ENCODE measurements around the gene MGAT5B. TPM values are rescaled to one million over a fixed set of nuclear protein-coding genes. Genes with fewer than 3 reads are reported as not detected.
A peak's percentile ranks its signal among the peaks of the same experiment; 100 is the strongest.

MGAT5B gene
- not detected for polyA plus RNA-seq

GRCh38 chr17:76868176-76868668 is at the start of gene MGAT5B:
Gene MGAT5B, plus strand, starts transcription at chr17:76868404. Its CDS starts 626 bp downstream, at chr17:76869030.
- H3K27ac Mint-ChIP-seq, result peak within 1 kb of the TSS in 2 of 3 donors; percentile 27 to 77
- H3K27me3 Mint-ChIP-seq, result peaks cover 35% of the 10 kb centered on the region
- H3K36me3 Mint-ChIP-seq, result no peaks in the 10 kb centered on the region
- no peaks in the 10 kb centered on the region for H3K9me3 Mint-ChIP-seq
- peaks cover 0 to 3% (median 0%) of the 10 kb centered on the region in 3 donors for H3K4me1 Mint-ChIP-seq
- peak within 1 kb of the TSS; percentile 47 to 79 (median 68) for H3K4me3 Mint-ChIP-seq

GRCh38 chr17:76820039-76820438 is 48.2 kb upstream of the MGAT5B start:
- Mint-ChIP-seq H3K27ac (no peak overlapping the region), H3K4me3 (peak overlapping the region in 1 of 4 donors; percentile 28), H3K27me3 (peaks cover 9% of the 10 kb centered on the region), H3K36me3 (no peaks in the 10 kb centered on the region), H3K4me1 (peaks cover 0 to 6% (median 3%) of the 10 kb centered on the region in 3 donors), H3K9me3 (no peaks in the 10 kb centered on the region)

GRCh38 chr17:76820561-76820960 is 47.6 kb upstream of the MGAT5B start:
- H3K4me1 Mint-ChIP-seq, result peaks cover 0 to 6% (median 3%) of the 10 kb centered on the region in 3 donors
- no peaks in the 10 kb centered on the region for H3K36me3 Mint-ChIP-seq
- H3K4me3 Mint-ChIP-seq, result no peak overlapping the region
- H3K27ac Mint-ChIP-seq, result no peak overlapping the region
- H3K27me3 Mint-ChIP-seq, result peaks cover 9% of the 10 kb centered on the region
- H3K9me3 Mint-ChIP-seq, result no peaks in the 10 kb centered on the region

- no peaks in the 10 kb centered on the region for H3K9me3 Mint-ChIP-seq
- peak overlapping the region in 1 of 4 donors; percentile 57 for H3K4me3 Mint-ChIP-seq
- peaks cover 5% of the 10 kb centered on the region for H3K27me3 Mint-ChIP-seq
- H3K36me3 Mint-ChIP-seq, result no peaks in the 10 kb centered on the region
- H3K4me1 Mint-ChIP-seq, result peaks cover 0 to 5% (median 3%) of the 10 kb centered on the region in 3 donors
- no peak overlapping the region for H3K27ac Mint-ChIP-seq
These were observed 45.9 kb upstream of the MGAT5B start for GRCh38 chr17:76822184-76822778.

GRCh38 chr17:76824093-76824492 is 44.1 kb upstream of the MGAT5B start:
- Mint-ChIP-seq H3K9me3 (no peaks in the 10 kb centered on the region), H3K36me3 (no peaks in the 10 kb centered on the region), H3K4me3 (no peak overlapping the region), H3K4me1 (peaks cover 0 to 5% (median 3%) of the 10 kb centered on the region in 3 donors), H3K27me3 (peaks cover 13% of the 10 kb centered on the region), H3K27ac (no peak overlapping the region)

GRCh38 chr17:76826330-76827068 is 41.7 kb upstream of the MGAT5B start:
- Mint-ChIP-seq H3K36me3 (no peaks in the 10 kb centered on the region), H3K9me3 (no peaks in the 10 kb centered on the region), H3K27ac (no peak overlapping the region), H3K4me1 (peaks cover 0 to 2% (median 0%) of the 10 kb centered on the region in 3 donors), H3K27me3 (peaks cover 12% of the 10 kb centered on the region), H3K4me3 (no peak overlapping the region)

GRCh38 chr17:76827736-76828135 is 40.5 kb upstream of the MGAT5B start:
- no peak overlapping the region for H3K4me3 Mint-ChIP-seq
- H3K27ac Mint-ChIP-seq, result peak overlapping the region in 1 of 3 donors; percentile 54
- no peaks in the 10 kb centered on the region for H3K36me3 Mint-ChIP-seq
- peaks cover 18% of the 10 kb centered on the region for H3K27me3 Mint-ChIP-seq
- no peaks in the 10 kb centered on the region for H3K9me3 Mint-ChIP-seq
- peaks cover 0 to 2% (median 0%) of the 10 kb centered on the region in 3 donors for H3K4me1 Mint-ChIP-seq

- H3K4me3 Mint-ChIP-seq, result no peak overlapping the region
- H3K36me3 Mint-ChIP-seq, result no peaks in the 10 kb centered on the region
- peaks cover 21% of the 10 kb centered on the region for H3K27me3 Mint-ChIP-seq
- no peaks in the 10 kb centered on the region for H3K9me3 Mint-ChIP-seq
- H3K4me1 Mint-ChIP-seq, result no peaks in the 10 kb centered on the region
- H3K27ac Mint-ChIP-seq, result no peak overlapping the region
These were observed 37.1 kb upstream of the MGAT5B start for GRCh38 chr17:76830987-76831715.

GRCh38 chr17:76833034-76833644 is 35.1 kb upstream of the MGAT5B start:
- Mint-ChIP-seq H3K27me3 (peaks cover 15% of the 10 kb centered on the region), H3K4me3 (no peak overlapping the region), H3K36me3 (no peaks in the 10 kb centered on the region), H3K9me3 (no peaks in the 10 kb centered on the region), H3K4me1 (no peaks in the 10 kb centered on the region), H3K27ac (no peak overlapping the region)

- H3K4me3 Mint-ChIP-seq, result no peak overlapping the region
These were observed 34.5 kb upstream of the MGAT5B start for GRCh38 chr17:76833747-76834146.

GRCh38 chr17:76834870-76835269 is 33.3 kb upstream of the MGAT5B start:
- no peak overlapping the region for H3K4me3 Mint-ChIP-seq
- peaks cover 14% of the 10 kb centered on the region for H3K27me3 Mint-ChIP-seq
- H3K27ac Mint-ChIP-seq, result no peak overlapping the region
- H3K36me3 Mint-ChIP-seq, result no peaks in the 10 kb centered on the region
- no peaks in the 10 kb centered on the region for H3K9me3 Mint-ChIP-seq
- peaks cover 2 to 4% (median 2%) of the 10 kb centered on the region in 3 donors for H3K4me1 Mint-ChIP-seq

More at GRCh38 chr17:76833747-76834146, 34.5 kb upstream of the MGAT5B start:
- H3K36me3 Mint-ChIP-seq, result no peaks in the 10 kb centered on the region
- peaks cover 12% of the 10 kb centered on the region for H3K27me3 Mint-ChIP-seq
- H3K27ac Mint-ChIP-seq, result no peak overlapping the region
- no peaks in the 10 kb centered on the region for H3K9me3 Mint-ChIP-seq
- no peaks in the 10 kb centered on the region for H3K4me1 Mint-ChIP-seq

GRCh38 chr17:76840443-76840767 is 27.8 kb upstream of the MGAT5B start:
- Mint-ChIP-seq H3K4me3 (peak overlapping the region in 2 of 4 donors; percentile 3 to 69), H3K4me1 (peaks cover 10 to 13% (median 10%) of the 10 kb centered on the region in 3 donors), H3K36me3 (peaks cover 2% of the 10 kb centered on the region), H3K9me3 (peaks cover 0 to 2% (median 0%) of the 10 kb centered on the region in 3 donors), H3K27me3 (peaks cover 38% of the 10 kb centered on the region), H3K27ac (peak overlapping the region in 1 of 3 donors; percentile 5)

GRCh38 chr17:76840884-76841775 is 27.1 kb upstream of the MGAT5B start:
- Mint-ChIP-seq H3K36me3 (peaks cover 4% of the 10 kb centered on the region), H3K27ac (no peak overlapping the region), H3K27me3 (peaks cover 39% of the 10 kb centered on the region), H3K4me1 (peaks cover 10 to 13% (median 10%) of the 10 kb centered on the region in 3 donors), H3K4me3 (no peak overlapping the region), H3K9me3 (peaks cover 0 to 2% (median 0%) of the 10 kb centered on the region in 3 donors)
